ENCODE data around the gene ADAMTS5. TPM values are rescaled to one million over a fixed set of nuclear protein-coding genes. Genes with fewer than 3 reads are reported as not detected.

The ADAMTS5 gene
- total and polyA plus RNA-seq, 12 donors = 0.48 to 4.3 (median 1.3) TPM

DNA sequence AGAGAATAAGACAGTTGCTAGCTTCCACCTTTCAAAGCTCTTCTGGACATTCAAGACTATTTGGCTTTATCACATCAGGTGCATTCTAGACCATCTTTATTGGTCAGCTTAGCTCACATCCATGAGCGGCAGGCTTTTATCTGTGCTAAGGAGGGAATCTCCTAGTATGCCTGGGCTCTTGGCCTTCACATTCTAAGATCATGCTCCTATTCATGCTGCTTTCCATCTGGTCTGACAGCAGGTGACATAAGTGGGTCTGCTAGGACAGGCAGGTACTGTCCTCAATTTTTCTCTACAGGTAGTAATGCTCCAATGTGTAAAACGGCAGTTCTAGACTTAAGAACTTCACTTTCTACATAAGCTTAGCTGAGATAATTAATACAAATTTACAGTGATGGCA, 82.5 kb downstream of the ADAMTS5 start:
- H3K9me3 ChIP-seq (replicated peaks in 1 of 3) = peaks cover 0 to 5% (median 0%) of the 10 kb centered on the region in 3 donors
- no peaks in the 10 kb centered on the region for H3K27me3 ChIP-seq
- WGBS, 4 donors = 59 to 86% (median 76%) methylated on average over 2 of the region's 2 CpGs
- H3K4me1 ChIP-seq (replicated peaks in 1 of 2) = no peaks in the 10 kb centered on the region
- H3K27ac ChIP-seq = no peak overlapping the region
- intact Hi-C loops (cut with DNase I) = no loop called here
- H3K4me3 ChIP-seq = no peak overlapping the region
- no peak for TF ChIP-seq POLR2A (IDR thresholded peaks at IDR 0.05)
- TF ChIP-seq, protein P1, sequence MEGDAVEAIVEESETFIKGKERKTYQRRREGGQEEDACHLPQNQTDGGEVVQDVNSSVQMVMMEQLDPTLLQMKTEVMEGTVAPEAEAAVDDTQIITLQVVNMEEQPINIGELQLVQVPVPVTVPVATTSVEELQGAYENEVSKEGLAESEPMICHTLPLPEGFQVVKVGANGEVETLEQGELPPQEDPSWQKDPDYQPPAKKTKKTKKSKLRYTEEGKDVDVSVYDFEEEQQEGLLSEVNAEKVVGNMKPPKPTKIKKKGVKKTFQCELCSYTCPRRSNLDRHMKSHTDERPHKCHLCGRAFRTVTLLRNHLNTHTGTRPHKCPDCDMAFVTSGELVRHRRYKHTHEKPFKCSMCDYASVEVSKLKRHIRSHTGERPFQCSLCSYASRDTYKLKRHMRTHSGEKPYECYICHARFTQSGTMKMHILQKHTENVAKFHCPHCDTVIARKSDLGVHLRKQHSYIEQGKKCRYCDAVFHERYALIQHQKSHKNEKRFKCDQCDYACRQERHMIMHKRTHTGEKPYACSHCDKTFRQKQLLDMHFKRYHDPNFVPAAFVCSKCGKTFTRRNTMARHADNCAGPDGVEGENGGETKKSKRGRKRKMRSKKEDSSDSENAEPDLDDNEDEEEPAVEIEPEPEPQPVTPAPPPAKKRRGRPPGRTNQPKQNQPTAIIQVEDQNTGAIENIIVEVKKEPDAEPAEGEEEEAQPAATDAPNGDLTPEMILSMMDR (IDR thresholded peaks at IDR 0.05) = no peak
- no peaks in the 10 kb centered on the region for H3K36me3 ChIP-seq (replicated peaks in 1 of 2)
- DNase-seq = no peak

DNA sequence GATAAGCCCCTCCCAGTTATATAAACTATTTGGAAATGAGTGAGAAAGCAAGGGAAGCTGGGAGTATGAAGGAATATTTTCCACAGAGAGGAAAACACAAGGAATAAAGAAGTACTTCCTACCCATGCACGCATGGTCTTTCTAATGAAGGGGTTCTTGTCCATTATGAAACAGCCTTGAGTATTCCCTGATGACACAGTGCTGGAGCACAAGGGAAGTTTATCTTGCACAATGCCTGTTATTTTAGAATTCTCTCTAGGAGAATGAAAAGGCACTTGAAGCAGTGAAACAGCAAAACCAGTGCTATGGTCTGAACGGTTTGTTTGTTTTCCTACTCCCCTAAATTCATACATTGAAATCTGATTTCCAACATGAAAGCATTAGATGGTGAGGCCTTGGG, 83.1 kb downstream of the ADAMTS5 start:
- DNase-seq = no peak
- Histone ChIP-seq H3K4me3 (no peak overlapping the region), H3K27me3 (no peaks in the 10 kb centered on the region), H3K27ac (no peak overlapping the region), H3K36me3 (replicated peaks in 1 of 2) (no peaks in the 10 kb centered on the region), H3K4me1 (replicated peaks in 1 of 2) (no peaks in the 10 kb centered on the region), H3K9me3 (replicated peaks in 1 of 3) (peaks cover 0 to 5% (median 0%) of the 10 kb centered on the region in 3 donors)
- no peak for TF ChIP-seq POLR2A (IDR thresholded peaks at IDR 0.05)
- TF ChIP-seq, protein P1 (IDR thresholded peaks at IDR 0.05) = no peak
- intact Hi-C loops (cut with DNase I) = no loop called here
- WGBS, 4 donors = 66 to 77% (median 69%) methylated on average over 2 of the region's 2 CpGs

DNA sequence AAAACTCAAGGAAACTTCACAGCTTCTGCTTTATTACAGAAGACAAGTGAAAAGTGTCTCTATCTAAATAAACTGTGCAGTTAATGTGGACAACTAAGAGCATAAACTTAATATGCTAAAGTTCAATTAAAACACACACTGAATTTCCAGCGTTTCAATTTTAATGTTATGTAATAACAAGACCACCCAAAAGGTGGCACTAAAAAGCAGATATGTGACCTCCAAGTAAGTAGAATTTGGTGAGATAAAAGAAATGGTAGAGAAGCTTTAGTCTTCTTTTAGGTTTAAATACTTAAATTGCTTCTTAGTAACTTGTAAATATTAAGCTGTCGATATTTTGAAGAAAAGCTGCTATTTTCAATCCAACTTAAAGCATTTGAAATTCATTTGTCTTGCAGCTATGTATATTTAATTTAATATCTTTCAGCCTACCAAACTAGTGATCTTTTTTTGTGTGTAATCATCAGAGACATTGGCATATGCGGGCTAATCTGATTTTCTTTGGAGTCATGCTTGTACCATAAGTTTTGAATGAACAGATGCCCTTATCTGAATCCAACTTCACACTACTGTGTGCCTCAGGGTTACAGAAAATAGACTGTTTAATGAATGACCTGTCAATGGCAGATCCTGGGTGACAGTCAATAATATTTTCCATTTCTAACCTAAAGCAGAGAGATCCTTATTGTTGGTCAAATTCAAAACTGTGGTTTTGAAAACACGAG, 85.2 kb downstream of the ADAMTS5 start:
- TF ChIP-seq, protein P1 (IDR thresholded peaks at IDR 0.05) = peak in 4 of 6 experiments; percentile 16 to 40 (median 29)
- TF ChIP-seq POLR2A (IDR thresholded peaks at IDR 0.05) = no peak
- no peak for DNase-seq
- intact Hi-C loops (cut with DNase I) = no loop called here
- Histone ChIP-seq H3K4me3 (no peak overlapping the region), H3K27me3 (no peaks in the 10 kb centered on the region), H3K9me3 (replicated peaks in 1 of 3) (peaks cover 0 to 4% (median 0%) of the 10 kb centered on the region in 3 donors), H3K27ac (no peak overlapping the region), H3K4me1 (replicated peaks in 1 of 2) (no peaks in the 10 kb centered on the region), H3K36me3 (replicated peaks in 1 of 2) (no peaks in the 10 kb centered on the region)
- 45 to 59% (median 55%) methylated on average over 4 of the region's 4 CpGs for whole genome bisulfite sequencing, 4 donors

DNA sequence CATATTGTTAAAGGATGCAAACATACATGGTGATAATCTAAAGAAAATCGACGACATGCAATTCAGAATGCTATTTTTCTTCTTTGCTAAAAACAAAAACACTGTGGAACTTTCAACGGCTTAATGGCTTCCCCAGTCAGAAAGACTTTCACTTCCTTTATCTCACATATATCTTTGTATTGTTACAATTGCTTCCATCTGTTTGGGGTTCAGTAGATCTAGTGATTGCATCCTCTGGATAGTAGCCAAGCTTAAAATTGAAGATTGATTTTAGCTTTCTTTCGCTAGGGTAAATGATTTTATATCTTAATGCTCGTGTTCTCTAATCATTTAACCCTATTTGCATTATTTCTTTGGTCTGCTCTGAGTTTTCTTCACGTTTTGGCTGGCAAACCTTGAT, 89.9 kb downstream of the ADAMTS5 start:
- Histone ChIP-seq H3K27ac (no peak overlapping the region), H3K4me3 (no peak overlapping the region), H3K9me3 (replicated peaks in 1 of 3) (no peaks in the 10 kb centered on the region), H3K36me3 (replicated peaks in 1 of 2) (no peaks in the 10 kb centered on the region), H3K27me3 (no peaks in the 10 kb centered on the region), H3K4me1 (replicated peaks in 1 of 2) (no peaks in the 10 kb centered on the region)
- 54 to 61% (median 58%) methylated on average over 6 of the region's 6 CpGs for WGBS, 4 donors
- no peak for TF ChIP-seq POLR2A (IDR thresholded peaks at IDR 0.05)
- TF ChIP-seq, protein P1 (IDR thresholded peaks at IDR 0.05) = no peak
- intact Hi-C loops (cut with DNase I) = no loop called here
- no peak for DNase-seq
